Left kidney (tissue), 8 donors: ENCODE measurements around the gene PRSS3. TPM values are rescaled to one million over a fixed set of nuclear protein-coding genes. Genes with fewer than 3 reads are reported as not detected.
"Not testable (repeated sequence)": the region's sequence is repeated elsewhere in the genome, so short reads cannot be mapped to it uniquely, and the experiment has no call there.

ENCODE experiments used
- DNase-seq: peaks from one replicate; pipeline ENCODE4 v3.0.0-alpha.2; 2013
- long read RNA-seq, 8 donors: transcript quantifications; one replicate each; lab custom pipeline, GENCODE V29; 2026
- polyA plus RNA-seq: library from polyadenylated mRNA; unstranded; fragments of 120-200 nt; gene quantifications from one replicate; pipeline ENCODE4 v1.2.1, GENCODE V29; 2013; ENCODE audit not compliant: insufficient read length

The PRSS3 gene
- polyA plus RNA-seq, result 3.6 TPM
- long read RNA-seq, donor 1, partial matches to known transcripts, result 0 of 1 reads
- long read RNA-seq, donor 1, other reads (novel, unspliced or antisense), result 0 of 1 reads
- long read RNA-seq, donor 2, partial matches to known transcripts, result 0 of 3 reads
- long read RNA-seq, donor 2, other reads (novel, unspliced or antisense), result 0 of 3 reads
- long read RNA-seq, donor 3, result 0 reads
- long read RNA-seq, donor 4, result 0 reads
- long read RNA-seq, donor 5, partial matches to known transcripts, result 0 of 1 reads
- long read RNA-seq, donor 5, other reads (novel, unspliced or antisense), result 0 of 1 reads
- long read RNA-seq, donor 6, partial matches to known transcripts, result 0 of 1 reads
- long read RNA-seq, donor 6, other reads (novel, unspliced or antisense), result 0 of 1 reads
- long read RNA-seq, donor 7, partial matches to known transcripts, result 0 of 1 reads
- long read RNA-seq, donor 7, other reads (novel, unspliced or antisense), result 0 of 1 reads
- long read RNA-seq, donor 8, partial matches to known transcripts, result 0 of 1 reads
- long read RNA-seq, donor 8, other reads (novel, unspliced or antisense), result 0 of 1 reads

- no peak for DNase-seq
These were observed at the start of gene PRSS3 for GRCh38 chr9:33795281-33795680. Gene PRSS3 (plus strand): TSS chr9:33795561. CDS start chr9:33795574, 13 bp downstream.

- DNase-seq, result no peak
These were observed 46.6 kb upstream of the PRSS3 start for GRCh38 chr9:33748633-33749304.

- DNase-seq, result not testable (repeated sequence)
These were observed 46.1 kb upstream of the PRSS3 start for GRCh38 chr9:33749305-33749654.

- no peak for DNase-seq
These were observed 45.0 kb upstream of the PRSS3 start for GRCh38 chr9:33750307-33750838.

- DNase-seq, result no peak
These were observed 44.5 kb upstream of the PRSS3 start for GRCh38 chr9:33750839-33751339.

- DNase-seq, result no peak
These were observed 43.7 kb upstream of the PRSS3 start for GRCh38 chr9:33751536-33752129.

- DNase-seq, result no peak
These were observed 43.2 kb upstream of the PRSS3 start for GRCh38 chr9:33752130-33752637.

GRCh38 chr9:33752789-33753188, 42.6 kb upstream of the PRSS3 start:
- not testable (repeated sequence) for DNase-seq

- not testable (repeated sequence) for DNase-seq
These were observed 35.7 kb upstream of the PRSS3 start for GRCh38 chr9:33759648-33760047.

GRCh38 chr9:33762343-33762742, 33.0 kb upstream of the PRSS3 start:
- no peak for DNase-seq

GRCh38 chr9:33763709-33764108, 31.7 kb upstream of the PRSS3 start:
- not testable (repeated sequence) for DNase-seq

- no peak for DNase-seq
These were observed 29.9 kb upstream of the PRSS3 start for GRCh38 chr9:33765411-33765810.

GRCh38 chr9:33770156-33770880, 25.0 kb upstream of the PRSS3 start:
- DNase-seq, result not testable (repeated sequence)

GRCh38 chr9:33773135-33773534, 22.2 kb upstream of the PRSS3 start:
- DNase-seq, result not testable (repeated sequence)

GRCh38 chr9:33774074-33774659, 21.2 kb upstream of the PRSS3 start:
- not testable (repeated sequence) for DNase-seq

- no peak for DNase-seq
These were observed 18.8 kb upstream of the PRSS3 start for GRCh38 chr9:33776578-33776977.

- DNase-seq, result peak; percentile 31
These were observed 16.5 kb upstream of the PRSS3 start for GRCh38 chr9:33778700-33779351.

- no peak for DNase-seq
These were observed 15.1 kb upstream of the PRSS3 start for GRCh38 chr9:33780276-33780675.

GRCh38 chr9:33781736-33782135, 13.6 kb upstream of the PRSS3 start:
- DNase-seq, result no peak

GRCh38 chr9:33782395-33783152, 12.8 kb upstream of the PRSS3 start:
- DNase-seq, result no peak
